ENCODE results near the gene UPK3A. TPM values are rescaled to one million over a fixed set of nuclear protein-coding genes. Genes with fewer than 3 reads are reported as not detected.

UPK3A gene
- total and polyA plus RNA-seq, 10 of the 15 experiments (the other 5 are each of a cell fraction or from before 2014, with no cell fraction given), result not detected

GRCh38 chr22:45332001-45332400 lies 47.3 kb downstream of the UPK3A start (continued):
- TF ChIP-seq MTA2 (IDR thresholded peaks at IDR 0.05; ENCODE audit: low read depth), result no peak
- no peak for TF ChIP-seq EGR1 (IDR thresholded peaks at IDR 0.05; ENCODE audit: borderline replicate concordance in 1 of 2, low read depth in 2 of 2, low read length in 2 of 2)
- TF ChIP-seq CBX3 (IDR thresholded peaks at IDR 0.05; ENCODE audit: borderline replicate concordance, low read depth), result no peak
- no peak for TF ChIP-seq CREB1 (IDR thresholded peaks at IDR 0.05; ENCODE audit: low read depth)

GRCh38 chr22:45334068-45334467 lies 49.3 kb downstream of the UPK3A start:
- Histone ChIP-seq H4K20me1 (ENCODE audit: control insufficient read depth, insufficient read depth) (no peaks in the 10 kb centered on the region), H3K36me3 (ENCODE audit: control insufficient read depth in 2 of 2, insufficient read depth in 2 of 2, low read length in 1 of 2) (peaks cover 11 to 17% of the 10 kb centered on the region in 2 experiments; a peak in 3 of 4 replicates), H3K27ac (ENCODE audit: control insufficient read depth, insufficient read depth) (no peak overlapping the region), H2AFZ (ENCODE audit: control insufficient read depth, low read depth, low read length) (no peak overlapping the region), H3K79me2 (ENCODE audit: control insufficient read depth, insufficient read depth, low read length) (no peaks in the 10 kb centered on the region), H3K27me3 (replicated peaks in 1 of 2; ENCODE audit: control insufficient read depth in 2 of 2, insufficient read depth in 2 of 2, low read length in 1 of 2) (no peaks in the 10 kb centered on the region), H3K9ac (ENCODE audit: control insufficient read depth, insufficient read depth, low read length) (no peak overlapping the region), H3K4me1 (ENCODE audit: control insufficient read depth, insufficient read depth, low read length) (no peaks in the 10 kb centered on the region), H3K9me3 (replicated peaks; ENCODE audit: control insufficient read depth, insufficient read depth, low read length) (no peaks in the 10 kb centered on the region), H3K4me2 (ENCODE audit: control insufficient read depth, insufficient read depth) (no peak overlapping the region), H3K4me3 (no peak overlapping the region)
- POLR2A ChIA-PET, result interaction anchor here (0.6 kb wide), 1 partner anchor 127 kb away, joined by 4 read pairs; no protein-coding TSS in a partner anchor
- CTCF ChIA-PET, result interaction anchor here (1.1 kb wide), 1 partner anchor 20 kb away, joined by 3 read pairs; no protein-coding TSS in a partner anchor
- FAIRE-seq (no peak), ATAC-seq (no peak), DNase-seq (ENCODE audit: low read depth, low spot score) (no peak)
- RAD21 ChIA-PET (ENCODE audit: unreplicated experiment), result interaction anchor here (0.7 kb wide), 1 partner anchor 169 kb away, joined by 3 read pairs; no protein-coding TSS in a partner anchor
- in situ Hi-C loops (cut with MboI) (no loop called here), intact Hi-C loops (cut with micrococcal nuclease; ENCODE audit: unreplicated experiment) (no loop called here)
- 60% methylated on average over 5 of the region's 5 CpGs for WGBS (ENCODE audit: insufficient coverage, insufficient replicate concordance, low lambda C conversion rate, missing lambda C conversion rate)
- no TSS peak for BruUV-seq (replicated peaks)
- SMC1A ChIA-PET (ENCODE audit: uncharacterized antibody, unreplicated experiment), result interaction anchor here (1.3 kb wide), 1 partner anchor 62 kb away, joined by 3 read pairs; no protein-coding TSS in a partner anchor
- TF ChIP-seq MYB (IDR thresholded peaks at IDR 0.05; ENCODE audit: borderline replicate concordance, low read depth, low read length), result no peak
- no peak for TF ChIP-seq IKZF2 (IDR thresholded peaks at IDR 0.05)
- TF ChIP-seq CEBPB (IDR thresholded peaks at IDR 0.05; ENCODE audit: borderline replicate concordance in 1 of 2, low read depth in 2 of 2, low read length in 2 of 2), result no peak
- TF ChIP-seq SMC3 (IDR thresholded peaks at IDR 0.05; ENCODE audit: borderline replicate concordance, low read length), result no peak
- TF ChIP-seq, protein P1, sequence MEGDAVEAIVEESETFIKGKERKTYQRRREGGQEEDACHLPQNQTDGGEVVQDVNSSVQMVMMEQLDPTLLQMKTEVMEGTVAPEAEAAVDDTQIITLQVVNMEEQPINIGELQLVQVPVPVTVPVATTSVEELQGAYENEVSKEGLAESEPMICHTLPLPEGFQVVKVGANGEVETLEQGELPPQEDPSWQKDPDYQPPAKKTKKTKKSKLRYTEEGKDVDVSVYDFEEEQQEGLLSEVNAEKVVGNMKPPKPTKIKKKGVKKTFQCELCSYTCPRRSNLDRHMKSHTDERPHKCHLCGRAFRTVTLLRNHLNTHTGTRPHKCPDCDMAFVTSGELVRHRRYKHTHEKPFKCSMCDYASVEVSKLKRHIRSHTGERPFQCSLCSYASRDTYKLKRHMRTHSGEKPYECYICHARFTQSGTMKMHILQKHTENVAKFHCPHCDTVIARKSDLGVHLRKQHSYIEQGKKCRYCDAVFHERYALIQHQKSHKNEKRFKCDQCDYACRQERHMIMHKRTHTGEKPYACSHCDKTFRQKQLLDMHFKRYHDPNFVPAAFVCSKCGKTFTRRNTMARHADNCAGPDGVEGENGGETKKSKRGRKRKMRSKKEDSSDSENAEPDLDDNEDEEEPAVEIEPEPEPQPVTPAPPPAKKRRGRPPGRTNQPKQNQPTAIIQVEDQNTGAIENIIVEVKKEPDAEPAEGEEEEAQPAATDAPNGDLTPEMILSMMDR (IDR thresholded peaks at IDR 0.05 in 2 of 3, conservative IDR thresholded peaks at IDR 0.05 in 1 of 3; ENCODE audit: control insufficient read depth in 2 of 3, extremely low read depth in 1 of 3, insufficient read depth in 1 of 3, low read depth in 3 of 3, low read length in 3 of 3), result no peak
- TF ChIP-seq RELA (IDR thresholded peaks at IDR 0.05; ENCODE audit: borderline replicate concordance, partially characterized antibody), result no peak
- TF ChIP-seq, protein P2, sequence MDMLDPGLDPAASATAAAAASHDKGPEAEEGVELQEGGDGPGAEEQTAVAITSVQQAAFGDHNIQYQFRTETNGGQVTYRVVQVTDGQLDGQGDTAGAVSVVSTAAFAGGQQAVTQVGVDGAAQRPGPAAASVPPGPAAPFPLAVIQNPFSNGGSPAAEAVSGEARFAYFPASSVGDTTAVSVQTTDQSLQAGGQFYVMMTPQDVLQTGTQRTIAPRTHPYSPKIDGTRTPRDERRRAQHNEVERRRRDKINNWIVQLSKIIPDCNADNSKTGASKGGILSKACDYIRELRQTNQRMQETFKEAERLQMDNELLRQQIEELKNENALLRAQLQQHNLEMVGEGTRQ (IDR thresholded peaks at IDR 0.05; ENCODE audit: borderline replicate concordance, low read depth, low read length), result no peak
- no peak for TF ChIP-seq YY1 (IDR thresholded peaks at IDR 0.05; ENCODE audit: low read depth, low read length)
- no peak for TF ChIP-seq BHLHE40 (IDR thresholded peaks at IDR 0.05; ENCODE audit: borderline replicate concordance in 1 of 2, low read depth in 2 of 2, low read length in 1 of 2)
- no peak for TF ChIP-seq YBX1 (IDR thresholded peaks at IDR 0.05)
- TF ChIP-seq ZBTB11 (CRISPR knock-in tag; IDR thresholded peaks at IDR 0.05), result no peak
- TF ChIP-seq DPF2 (IDR thresholded peaks at IDR 0.05), result no peak
- no peak for TF ChIP-seq JUNB (IDR thresholded peaks at IDR 0.05)
- no peak for TF ChIP-seq KLF5 (IDR thresholded peaks at IDR 0.05; ENCODE audit: partially characterized antibody)
